Caki2 (cell line): ENCODE data around the gene ZNF354B. TPM values are rescaled to one million over a fixed set of nuclear protein-coding genes. Genes with fewer than 3 reads are reported as not detected.
A peak's percentile ranks its signal among the peaks of the same experiment; 100 is the strongest.
"Not testable (repeated sequence)": the region's sequence is repeated elsewhere in the genome, so short reads cannot be mapped to it uniquely, and the experiment has no call there.

Experiments
- DNase-seq: peaks from one replicate; pipeline ENCODE4 v3.0.0-alpha.2; 2015; ENCODE audit warnings: low read depth
- in situ Hi-C: cut with HindIII; loops from 2 replicates; pipeline ENCODE4 v1.10.0; 2016; ENCODE audit warnings: low sequenced_read_pairs, low pct_unique_long_range_greater_than_20kb, mixed read lengths
- total RNA-seq: library from RNA; depleted of rRNA; stranded (reverse); fragments of >200 nt; shearing (Covaris generic); gene quantifications from 2 replicates; pipeline ENCODE4 v1.2.3, GENCODE V29; 2014; ENCODE audit warnings: low replicate concordance; rRNA removed

The ZNF354B gene
- total RNA-seq, 1 experiment from 2014 or later, result 2.9 TPM

GRCh38 chr5:178869577-178869976, 9.8 kb downstream of the ZNF354B start:
- in situ Hi-C loops, result loop anchor here (10.0 kb wide), 1 partner anchor 145 kb away; no protein-coding TSS in a partner anchor

GRCh38 chr5:178870411-178870810, 10.7 kb downstream of the ZNF354B start:
- no peak for DNase-seq
- in situ Hi-C loops, result no loop called here

More at GRCh38 chr5:178869577-178869976, 9.8 kb downstream of the ZNF354B start:
- DNase-seq, result no peak

GRCh38 chr5:178872302-178872701, 12.5 kb downstream of the ZNF354B start:
- no peak for DNase-seq
- in situ Hi-C loops, result no loop called here

GRCh38 chr5:178883115-178883694, 23.5 kb downstream of the ZNF354B start:
- in situ Hi-C loops, DNase-seq: not testable (repeated sequence)

- DNase-seq, result no peak
- in situ Hi-C loops, result no loop called here
These were observed 24.2 kb downstream of the ZNF354B start for GRCh38 chr5:178883815-178884430.

- in situ Hi-C loops, result no loop called here
- peak; percentile 77 for DNase-seq
These were observed 36.1 kb downstream of the ZNF354B start, which contains the start of gene ZFP2 for GRCh38 chr5:178895615-178896571. Gene ZFP2, plus strand, starts transcription at chr5:178895913. Its CDS starts 35,401 bp downstream, at chr5:178931314.

GRCh38 chr5:178899289-178899688, 39.5 kb downstream of the ZNF354B start:
- in situ Hi-C loops, result no loop called here
- DNase-seq, result no peak

GRCh38 chr5:178902849-178903248, 43.1 kb downstream of the ZNF354B start:
- DNase-seq, result no peak
- in situ Hi-C loops, result no loop called here

GRCh38 chr5:178931846-178932760, 72.3 kb downstream of the ZNF354B start:
- peak; percentile 17 for DNase-seq
- in situ Hi-C loops, result no loop called here

Other genes with a start within 250 kb of the ZNF354B start
- gene CLK4, start 232.9 kb upstream of the ZNF354B start, total RNA-seq, result 2.3 and 9.8 TPM in 2 replicates
- 6.1 and 8.4 TPM in 2 replicates for gene ZNF354A, start 129.3 kb upstream of the ZNF354B start, total RNA-seq
- 5.5 TPM in 1 of 2 replicates, not detected in the other for gene ZFP2, start 36.0 kb downstream of the ZNF354B start, total RNA-seq
- not detected in 2 replicates for gene ZNF454, start 81.2 kb downstream of the ZNF354B start, total RNA-seq
- gene GRM6, start 135.4 kb downstream of the ZNF354B start, total RNA-seq, result not detected in 2 replicates
- gene ZNF879, start 163.9 kb downstream of the ZNF354B start, total RNA-seq, result 0.74 and 0.87 TPM in 2 replicates
- not detected in 2 replicates for gene ZNF354C, start 200.4 kb downstream of the ZNF354B start, total RNA-seq